Fibroblast of skin of abdomen (primary cell): ENCODE measurements around the gene FBXL19.
"Not testable (repeated sequence)": the region's sequence is repeated elsewhere in the genome, so short reads cannot be mapped to it uniquely, and the experiment has no call there.

Experiments
- DNase-seq: peaks from one replicate; pipeline ENCODE4 v3.0.0-alpha.2; 2013

FBXL19 gene

DNA sequence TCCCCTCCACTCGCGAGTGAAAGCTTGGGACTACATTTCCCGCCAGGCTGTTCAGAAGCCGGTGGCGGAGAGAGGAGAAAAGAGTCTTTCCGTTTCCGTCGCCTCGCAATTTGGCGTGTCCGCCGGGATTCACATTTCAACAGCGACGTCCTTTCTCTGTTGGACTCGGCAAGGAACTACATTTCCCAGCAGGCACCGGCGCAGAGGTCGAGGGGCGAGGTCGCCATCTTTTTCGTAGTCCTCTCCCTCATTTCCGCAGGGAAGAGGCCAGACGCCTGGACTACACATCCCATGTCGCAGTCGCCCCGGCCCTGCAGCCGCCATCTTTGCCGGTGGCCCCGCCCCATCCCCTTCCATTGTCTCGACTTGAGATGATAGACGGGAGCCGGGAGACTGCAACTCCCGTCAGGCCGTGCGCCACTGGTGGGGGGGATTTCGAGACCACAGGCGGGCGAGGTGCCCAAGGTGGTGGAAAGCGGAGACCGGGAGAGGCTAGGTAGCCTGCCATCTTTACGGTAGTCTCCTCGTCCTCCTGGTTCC is 882 bp upstream of the FBXL19 start:
- peak; percentile 100 for DNase-seq

DNA sequence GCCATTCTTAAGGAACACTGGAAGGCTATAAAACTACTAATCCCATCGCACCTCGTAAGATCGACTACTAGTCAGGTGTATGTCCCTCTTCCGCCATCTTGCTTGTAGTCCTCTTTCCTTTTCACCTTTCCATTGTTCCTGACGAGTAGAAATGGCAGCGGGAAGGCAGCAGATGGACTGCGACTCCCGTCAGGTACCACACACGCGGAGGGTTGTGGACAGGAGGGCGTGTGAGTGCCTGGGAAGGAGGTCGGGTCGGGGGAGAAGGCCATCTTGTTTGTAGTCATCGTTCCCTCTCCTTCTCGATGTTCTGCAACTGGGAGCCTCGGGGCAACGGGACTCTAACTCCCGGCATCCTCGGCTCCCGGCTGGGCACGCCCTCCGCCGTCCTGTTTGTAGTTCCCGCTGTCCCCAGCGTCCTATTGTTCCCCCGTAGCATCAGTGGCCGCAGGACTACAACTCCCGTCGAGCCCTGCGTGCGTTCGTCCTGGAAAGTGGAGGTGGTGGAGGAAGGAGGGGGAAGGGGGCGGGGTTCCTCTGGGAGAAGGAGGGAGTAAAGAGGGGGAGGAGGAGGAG is 324 bp upstream of the FBXL19 start:
- peak; percentile 100 for DNase-seq

DNA sequence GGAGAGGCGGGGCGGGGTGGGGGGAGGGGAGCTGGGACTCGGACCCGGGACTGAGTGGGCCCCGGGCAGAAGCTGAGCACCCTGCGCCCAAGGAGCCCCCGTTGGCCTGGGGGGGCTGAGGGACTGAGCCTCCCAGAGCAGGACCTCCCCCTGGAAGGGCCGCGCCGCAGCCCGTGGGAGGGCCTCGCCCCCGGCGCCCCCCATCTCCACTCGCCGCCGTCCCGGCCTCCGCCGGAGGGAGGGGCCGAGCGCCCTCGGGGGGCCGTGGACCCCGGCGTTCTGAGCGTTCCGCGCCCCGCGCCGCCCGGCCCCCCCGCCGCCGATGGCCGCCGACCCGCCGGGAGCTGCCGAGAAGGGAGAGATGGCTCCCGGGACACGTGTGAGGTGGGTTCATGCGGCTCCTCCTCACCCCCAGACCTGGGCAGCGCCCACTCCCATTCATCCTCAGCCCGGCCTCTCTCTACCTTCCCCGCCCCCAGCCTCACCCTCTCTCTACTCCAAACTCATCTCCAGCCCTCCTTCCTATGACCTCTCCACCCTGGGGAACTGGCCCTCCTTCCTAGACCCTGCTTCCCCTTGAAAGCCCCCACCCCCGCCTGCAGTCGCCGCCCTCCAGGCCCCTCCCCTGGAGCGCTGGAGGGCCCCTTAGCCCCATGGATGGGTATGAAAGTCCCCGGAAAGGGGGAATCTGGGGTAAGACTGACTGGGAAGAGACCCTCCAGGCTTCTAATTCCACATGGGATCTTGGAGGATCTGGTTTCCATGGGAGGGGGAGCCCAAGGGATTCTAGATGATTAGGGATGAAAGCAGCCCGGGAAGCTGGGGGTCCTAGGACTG is 922 bp downstream of the FBXL19 start:
- no peak for DNase-seq

DNA sequence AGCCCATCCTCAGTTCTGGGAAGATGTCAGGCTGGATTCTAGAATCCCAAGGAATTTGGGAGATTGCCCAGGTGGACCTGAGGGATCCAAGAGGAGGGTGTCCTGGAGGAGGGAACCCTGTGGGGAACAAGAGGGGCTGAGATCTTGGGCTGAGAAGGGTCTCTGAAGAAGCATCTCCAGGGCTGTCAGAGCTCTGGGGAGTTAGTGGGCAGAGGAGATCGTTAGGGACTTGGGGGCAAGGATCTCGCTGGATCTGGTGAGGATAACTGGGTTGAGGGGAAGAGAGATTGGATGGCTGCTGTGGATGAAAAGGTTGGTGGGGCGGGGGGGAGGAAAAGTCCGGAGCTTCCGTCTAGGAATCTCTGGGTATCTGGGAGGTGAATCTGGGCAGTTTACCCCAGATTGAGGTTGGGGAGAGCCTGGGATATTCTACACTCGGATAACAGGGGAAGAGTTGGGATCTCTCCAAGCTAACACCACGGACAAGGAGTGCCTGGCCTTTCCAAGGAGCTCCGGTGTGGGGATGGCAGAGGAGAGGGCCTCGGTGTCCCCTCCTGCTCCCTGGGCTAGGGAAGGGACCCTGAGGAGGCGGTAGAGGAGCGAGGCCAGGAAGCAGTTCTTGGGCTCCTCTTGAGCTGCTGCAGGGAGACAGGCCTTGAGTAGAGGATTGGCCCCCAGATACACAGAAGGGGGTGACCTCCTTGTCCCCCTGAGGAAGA is 1.7 kb downstream of the FBXL19 start:
- DNase-seq, result no peak

DNA sequence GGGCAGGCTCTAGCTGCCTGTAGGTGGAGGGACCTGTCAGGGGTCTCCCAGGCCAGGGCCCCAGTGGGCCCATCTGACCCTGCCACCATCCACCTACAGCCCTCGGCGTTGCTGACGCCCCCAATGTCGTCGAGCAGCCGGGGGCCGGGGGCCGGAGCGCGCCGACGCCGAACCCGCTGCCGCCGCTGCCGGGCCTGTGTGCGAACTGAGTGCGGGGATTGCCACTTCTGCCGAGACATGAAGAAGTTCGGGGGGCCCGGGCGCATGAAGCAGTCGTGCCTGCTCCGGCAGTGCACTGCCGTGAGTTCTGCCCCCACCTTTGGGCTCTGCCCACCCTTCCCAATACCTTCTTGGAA is 2.2 kb downstream of the FBXL19 start:
- no peak for DNase-seq

DNA sequence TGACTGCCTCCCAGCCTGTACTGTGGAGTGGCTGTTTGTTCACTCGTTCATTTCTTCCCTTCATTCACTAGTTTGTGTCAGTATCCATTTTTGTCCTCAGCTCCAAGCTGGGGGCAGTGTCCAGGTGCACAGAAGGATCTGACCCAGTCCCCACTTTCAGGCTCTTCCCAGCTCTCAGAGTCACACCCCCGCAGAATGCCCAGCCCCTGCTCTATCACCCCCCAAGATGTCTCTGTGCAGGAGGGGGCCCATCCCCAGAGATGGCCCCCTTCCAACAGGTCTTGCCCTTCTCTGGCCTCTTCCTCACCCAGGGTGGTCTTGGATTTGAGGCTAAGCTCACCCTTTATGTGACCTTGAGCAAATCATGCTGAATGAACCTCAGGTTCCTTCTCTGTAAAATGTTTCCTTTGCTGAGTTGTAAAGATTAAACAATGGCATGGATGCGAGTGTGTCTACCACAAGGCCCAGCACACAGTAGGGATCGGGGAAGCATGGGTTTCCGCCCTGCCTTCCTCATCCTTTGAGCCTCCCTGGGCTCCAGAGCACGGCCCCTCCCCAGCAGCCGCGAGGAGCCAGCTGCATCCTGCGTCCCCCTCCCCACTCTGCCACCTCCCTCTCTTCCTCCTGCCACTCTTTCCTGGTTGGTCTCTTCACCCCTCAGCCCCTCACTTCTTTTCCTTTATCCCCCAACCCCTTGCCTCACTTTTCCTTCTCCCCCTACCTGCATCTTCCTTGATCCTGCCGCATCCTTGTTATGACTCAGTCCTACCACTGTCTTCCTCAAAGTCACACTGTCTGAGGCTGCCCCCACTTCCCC is 2.8 kb downstream of the FBXL19 start:
- no peak for DNase-seq

DNA sequence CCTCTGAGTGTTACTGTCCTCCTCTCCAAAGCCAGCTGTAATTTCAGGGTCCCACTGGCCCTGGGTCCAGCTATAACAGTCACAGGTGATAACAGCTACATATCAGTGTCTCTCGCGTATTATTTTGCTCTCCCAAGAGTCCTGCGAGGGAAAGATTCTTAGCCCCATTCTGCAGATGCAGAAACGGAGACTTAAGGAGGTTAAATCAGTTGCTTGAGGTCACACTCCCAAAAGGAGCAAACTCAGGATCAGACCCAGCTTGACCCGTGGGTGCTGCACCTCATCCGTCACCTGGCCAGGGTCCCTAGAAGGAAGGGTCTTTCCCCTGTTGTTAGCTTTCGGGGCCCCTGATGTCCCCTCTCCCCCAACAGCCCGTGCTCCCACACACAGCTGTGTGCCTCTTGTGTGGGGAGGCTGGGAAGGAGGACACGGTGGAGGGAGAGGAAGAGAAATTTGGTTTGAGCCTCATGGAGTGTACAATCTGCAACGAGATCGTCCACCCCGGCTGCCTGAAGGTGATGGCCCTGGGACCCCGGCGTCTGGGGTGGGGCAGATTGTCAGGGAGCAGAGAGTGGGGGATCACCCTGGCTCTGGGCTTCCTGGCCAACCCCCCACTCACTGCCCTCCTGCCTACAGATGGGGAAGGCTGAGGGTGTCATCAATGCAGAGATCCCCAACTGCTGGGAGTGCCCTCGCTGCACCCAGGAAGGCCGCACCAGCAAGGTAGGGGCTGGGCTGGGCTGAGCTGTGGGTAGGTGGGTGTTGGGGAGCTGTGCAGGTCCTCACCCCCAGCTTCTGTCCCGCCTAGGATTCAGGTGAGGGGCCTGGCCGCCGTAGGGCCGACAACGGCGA is 3.8 kb downstream of the FBXL19 start:
- DNase-seq, result no peak

DNA sequence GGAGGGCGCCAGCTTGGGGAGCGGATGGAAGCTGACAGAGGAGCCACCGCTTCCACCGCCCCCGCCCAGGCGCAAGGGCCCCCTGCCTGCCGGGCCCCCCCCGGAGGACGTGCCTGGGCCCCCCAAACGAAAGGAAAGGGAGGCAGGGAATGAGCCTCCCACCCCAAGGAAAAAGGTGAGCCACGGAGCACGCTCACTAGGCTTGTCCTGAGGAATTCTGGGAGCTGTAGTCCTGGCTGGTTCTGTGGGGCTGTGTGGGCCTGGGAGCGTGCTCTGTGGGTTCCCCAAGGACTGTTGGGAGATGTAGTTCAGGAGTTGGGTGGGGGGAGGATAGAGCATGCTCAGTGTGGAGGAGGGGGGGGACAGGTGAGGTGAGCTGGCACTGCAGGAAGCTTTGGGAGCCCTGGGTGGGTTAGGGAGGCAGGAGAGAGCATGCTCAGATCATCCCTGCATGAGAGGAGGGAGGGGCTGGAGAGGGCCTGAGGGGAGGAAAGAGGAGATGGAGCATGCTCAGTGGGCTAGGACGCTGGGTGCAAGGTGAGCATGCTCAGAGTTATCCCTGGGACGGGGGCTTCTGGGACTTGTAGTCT is 4.5 kb downstream of the FBXL19 start:
- peak; percentile 14 for DNase-seq

DNA sequence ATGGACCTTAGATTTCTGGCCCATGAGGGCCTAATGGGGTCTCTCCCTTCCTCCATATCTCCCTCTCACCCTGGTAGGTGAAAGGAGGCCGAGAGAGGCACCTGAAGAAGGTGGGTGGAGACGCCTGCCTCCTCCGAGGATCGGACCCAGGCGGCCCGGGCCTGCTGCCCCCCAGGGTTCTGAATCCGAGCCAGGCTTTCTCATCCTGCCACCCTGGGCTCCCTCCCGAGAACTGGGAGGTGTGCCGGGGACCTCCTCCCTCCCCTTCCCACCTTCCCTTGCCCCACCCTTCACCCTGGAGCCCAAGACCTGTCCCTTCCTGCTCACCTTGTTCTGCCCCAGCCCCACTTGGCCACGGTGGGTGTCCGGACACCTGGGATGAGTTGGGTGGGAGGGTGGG is 5.0 kb downstream of the FBXL19 start:
- DNase-seq, result no peak

DNA sequence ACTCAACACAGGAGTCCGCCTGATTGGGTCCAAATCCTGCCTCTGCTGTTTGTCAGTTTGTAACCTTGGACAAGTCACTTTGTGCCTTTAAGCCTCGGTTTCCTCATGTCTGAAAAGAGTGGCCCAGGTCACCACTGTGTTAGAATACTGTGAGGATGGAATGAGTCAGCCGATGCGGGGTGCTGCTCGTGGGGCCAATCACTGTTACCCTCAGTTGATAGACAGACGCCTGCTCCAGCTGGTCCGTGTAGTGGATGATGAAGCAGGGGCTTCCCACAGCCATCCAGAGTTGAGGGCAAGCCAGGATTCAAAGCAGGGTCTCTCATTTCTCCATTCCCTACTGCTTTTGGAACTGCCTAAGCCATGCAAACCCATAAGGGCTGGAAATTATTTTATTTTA is 5.8 kb downstream of the FBXL19 start:
- DNase-seq, result no peak

DNA sequence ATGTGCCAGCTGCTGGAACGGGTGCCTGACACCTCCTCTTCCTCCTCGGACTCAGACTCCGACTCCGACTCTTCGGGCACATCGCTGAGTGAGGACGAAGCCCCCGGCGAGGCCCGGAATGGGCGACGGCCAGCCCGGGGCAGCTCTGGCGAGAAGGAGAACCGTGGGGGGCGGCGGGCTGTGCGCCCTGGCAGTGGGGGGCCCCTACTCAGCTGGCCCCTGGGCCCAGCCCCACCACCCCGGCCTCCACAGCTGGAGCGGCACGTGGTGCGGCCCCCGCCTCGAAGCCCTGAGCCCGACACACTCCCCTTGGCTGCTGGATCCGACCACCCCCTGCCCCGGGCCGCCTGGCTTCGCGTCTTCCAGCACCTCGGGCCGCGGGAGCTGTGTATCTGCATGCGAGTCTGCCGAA is 6.8 kb downstream of the FBXL19 start:
- DNase-seq, result no peak

DNA sequence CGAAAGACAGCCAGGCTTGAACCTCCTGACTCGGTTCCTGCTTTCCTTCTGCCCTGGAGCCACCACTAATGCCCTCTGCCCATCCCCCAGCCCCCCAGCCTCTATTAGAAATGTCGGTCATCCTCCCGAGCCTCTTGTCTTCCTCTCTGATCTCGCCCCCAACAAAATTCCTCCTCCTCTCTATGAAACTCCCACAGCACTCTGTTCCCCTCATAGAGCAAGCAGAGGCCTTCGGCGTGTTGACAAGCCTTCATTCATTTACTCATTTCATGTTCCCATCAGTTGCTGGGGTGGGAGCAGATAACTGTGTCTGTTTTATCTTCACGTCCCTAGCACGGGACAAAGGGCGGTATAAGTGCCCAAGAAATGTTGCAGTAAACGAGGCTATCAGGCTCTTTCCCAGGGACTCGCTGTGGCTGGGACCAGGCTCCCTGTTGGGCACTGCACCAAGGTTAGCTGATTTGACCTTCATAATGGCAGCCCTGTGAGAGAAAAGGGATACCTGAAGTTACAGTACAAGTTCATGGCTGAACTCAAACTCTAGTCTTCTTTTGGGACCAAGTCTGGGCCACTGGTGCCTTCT is 7.8 kb downstream of the FBXL19 start:
- no peak for DNase-seq

DNA sequence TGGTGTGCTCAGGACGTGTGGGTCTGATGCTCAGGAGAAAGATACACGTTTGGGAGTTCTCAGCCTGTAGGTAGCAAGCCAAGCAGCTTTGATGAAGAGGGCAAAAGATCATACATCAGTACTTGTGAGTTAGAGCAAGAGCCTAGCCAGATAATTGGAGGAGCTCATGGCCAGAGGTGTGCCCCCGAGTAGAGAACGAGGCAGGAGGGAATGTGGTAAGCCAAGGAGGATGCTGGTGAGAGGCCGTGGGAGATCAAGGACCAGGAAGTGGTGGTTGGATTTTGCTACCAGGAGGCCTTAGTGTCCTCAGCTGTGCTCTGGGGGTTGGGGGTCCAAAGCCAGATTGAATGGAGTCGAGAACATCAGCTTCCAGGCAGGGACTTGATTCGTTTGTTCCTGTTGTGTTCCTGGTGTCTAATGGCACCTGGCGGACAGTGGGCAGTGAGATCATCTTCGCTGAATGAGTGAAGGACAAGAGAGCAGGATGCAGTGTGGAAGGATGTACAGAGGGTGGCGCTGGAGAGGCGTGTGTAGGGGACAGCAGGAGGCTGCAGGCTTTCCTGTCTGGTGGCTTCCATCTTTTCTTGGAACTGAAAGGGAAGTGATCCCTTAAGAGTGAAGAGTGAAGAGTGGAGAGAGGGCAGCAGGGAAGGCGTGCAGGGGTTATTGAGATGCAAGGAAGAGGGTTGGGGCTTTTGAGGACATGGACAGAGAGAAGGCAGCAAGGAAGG is 11.6 kb downstream of the FBXL19 start:
- no peak for DNase-seq

DNA sequence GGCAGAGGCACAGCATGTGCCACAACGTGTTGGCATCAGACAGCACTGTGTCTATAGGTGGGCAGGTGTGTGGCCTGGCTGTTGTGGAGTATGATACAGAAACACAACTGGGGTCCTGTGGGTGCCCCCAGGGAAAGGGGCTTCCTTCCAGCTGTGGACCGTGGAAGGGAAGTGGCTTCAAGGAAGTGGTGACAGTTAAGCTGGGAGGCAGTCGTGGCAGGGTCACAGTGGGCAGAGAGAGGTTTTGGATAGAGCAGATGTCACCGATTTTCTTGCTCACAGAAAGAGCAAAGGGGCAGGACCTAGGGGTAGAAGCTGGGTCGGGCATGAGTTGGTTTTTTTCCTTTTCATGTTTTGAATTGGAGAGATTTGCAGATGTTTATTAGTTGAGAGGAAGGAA is 14.3 kb downstream of the FBXL19 start:
- no peak for DNase-seq

DNA sequence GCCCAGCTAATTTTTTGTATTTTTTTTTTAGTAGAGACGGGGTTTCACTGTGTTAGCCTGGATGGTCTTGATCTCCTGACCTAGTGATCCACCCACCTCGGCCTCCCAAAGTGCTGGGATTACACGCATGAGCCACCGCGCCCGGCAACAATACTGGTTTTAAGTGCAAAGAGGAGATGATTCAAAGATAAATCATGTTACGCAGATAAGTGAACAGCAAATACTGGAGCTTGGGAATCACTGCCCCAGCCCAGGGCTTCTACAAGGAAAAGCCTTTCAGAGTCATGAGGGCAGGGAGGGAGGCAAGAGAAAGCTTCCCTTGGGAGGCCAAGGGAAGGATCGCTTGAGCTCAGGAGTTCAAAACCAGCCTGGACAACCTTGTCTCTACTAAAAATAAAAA is 16.2 kb downstream of the FBXL19 start:
- not testable (repeated sequence) for DNase-seq

DNA sequence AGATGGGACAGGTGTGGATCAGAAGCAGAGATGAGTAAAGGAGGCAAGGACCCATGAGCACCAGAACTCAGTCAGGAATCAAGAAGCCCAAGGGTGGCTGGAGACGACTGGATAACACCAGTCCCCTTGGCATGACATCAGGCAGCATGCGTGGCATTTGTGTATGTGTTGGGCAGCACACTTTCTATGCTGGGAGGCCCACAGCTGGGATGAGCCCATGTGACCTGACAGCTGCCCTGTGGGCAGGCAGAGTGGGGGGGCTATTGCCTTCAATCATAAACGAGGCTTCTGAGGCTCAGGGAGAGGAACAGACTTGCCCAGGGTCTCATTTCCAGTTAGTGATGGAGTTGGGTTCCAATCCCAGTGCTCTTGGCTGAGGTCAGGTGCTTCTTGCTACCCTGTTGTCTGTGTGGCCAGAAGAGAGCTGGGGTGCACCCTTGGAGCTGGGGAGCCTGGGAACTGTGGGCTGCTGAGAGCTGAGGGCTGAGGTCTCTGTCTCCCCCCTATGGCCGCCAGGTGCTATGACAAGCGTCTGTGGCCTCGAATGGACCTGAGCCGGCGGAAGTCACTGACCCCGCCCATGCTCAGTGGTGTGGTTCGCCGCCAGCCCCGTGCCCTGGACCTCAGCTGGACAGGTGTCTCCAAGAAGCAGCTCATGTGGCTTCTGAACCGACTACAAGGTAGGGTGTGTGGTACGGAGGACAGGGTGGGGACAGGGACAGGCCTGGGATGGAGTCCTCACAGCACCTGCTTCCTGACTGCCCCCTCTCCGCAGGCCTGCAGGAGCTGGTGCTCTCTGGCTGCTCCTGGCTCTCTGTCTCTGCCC is 18.4 kb downstream of the FBXL19 start:
- peak; percentile 51 for DNase-seq

DNA sequence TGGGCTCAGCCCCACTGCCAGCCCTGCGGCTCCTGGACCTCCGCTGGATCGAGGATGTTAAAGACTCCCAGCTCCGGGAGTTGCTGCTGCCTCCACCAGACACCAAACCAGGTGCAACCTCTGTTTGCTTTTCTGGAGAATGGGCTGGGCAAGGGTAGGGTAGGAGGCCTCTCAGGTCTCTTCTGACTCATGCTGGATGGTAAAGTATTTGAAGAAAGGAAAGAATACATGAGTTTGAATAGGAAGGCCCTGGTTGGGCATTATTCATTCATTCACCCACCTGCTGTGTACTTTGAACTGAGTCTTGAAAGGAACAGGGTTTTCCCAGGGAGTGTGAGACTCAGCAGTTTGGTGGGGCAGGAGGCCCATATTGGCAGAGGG is 19.0 kb downstream of the FBXL19 start:
- no peak for DNase-seq

DNA sequence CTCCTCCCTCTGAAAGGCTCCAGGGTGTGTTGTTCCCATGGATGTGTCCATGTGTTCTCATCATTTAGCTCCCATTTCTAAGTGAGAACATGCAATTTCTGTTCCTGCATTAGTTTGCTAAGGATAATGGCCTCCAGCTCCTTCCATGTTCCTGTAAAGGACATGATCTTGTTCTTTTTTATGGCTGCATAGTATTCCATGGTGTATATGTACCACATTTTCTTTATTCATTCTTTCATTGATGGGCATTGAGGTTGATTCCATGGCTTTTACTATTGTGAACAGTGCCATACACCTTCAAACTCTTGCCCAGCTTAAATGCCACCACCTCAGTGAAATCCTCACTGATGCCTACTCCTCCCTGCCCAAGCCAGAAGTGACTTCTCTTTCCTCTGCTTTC is 21.0 kb downstream of the FBXL19 start:
- no peak for DNase-seq
